ENCODE data around the gene HNRNPH2.

The HNRNPH2 gene

GRCh38 chrX:101395789-101396188 is 12.2 kb upstream of the HNRNPH2 start:
- DNase-seq (ENCODE audit: low spot score): no peak

DNA sequence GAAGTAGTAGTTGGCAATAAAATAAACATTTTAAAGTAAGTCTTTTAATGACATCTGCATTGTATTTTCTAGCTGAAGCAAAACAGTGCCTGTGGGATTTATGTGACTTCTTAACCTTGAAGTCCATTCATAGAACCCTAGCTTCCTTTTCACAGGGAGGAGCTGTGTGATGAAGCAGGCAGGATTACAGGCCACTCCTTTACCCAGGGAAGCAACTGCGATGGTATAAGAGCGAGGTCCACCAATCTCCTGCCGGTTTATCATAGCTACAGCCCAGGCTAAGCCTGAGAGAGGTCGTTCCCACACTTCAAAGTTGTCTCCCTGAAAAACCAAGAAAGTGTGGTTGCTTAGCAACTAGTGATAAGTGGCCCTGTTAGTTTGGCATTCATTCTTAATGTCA is 10.2 kb upstream of the HNRNPH2 start:
- DNase-seq (ENCODE audit: low spot score): no peak

DNA sequence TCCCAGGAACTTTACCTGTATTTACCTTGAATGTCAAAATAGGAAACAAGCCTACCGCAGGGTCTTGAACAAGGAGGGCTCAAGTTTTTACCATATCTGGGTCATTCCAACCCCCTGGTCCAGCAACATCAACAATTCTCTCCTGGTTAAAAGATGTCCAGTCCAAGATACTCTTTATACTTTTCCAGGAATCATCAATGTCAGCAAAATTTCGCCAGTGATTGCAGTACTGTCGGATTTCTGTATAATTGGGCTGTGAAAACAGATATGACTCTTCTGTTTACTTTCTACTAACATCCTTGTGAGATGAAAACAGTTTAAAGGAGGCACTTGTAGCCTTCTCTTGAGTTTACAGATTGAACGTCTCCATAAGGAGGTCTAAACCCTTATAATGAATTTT is 9.3 kb upstream of the HNRNPH2 start:
- no peak for DNase-seq (ENCODE audit: low spot score)

DNA sequence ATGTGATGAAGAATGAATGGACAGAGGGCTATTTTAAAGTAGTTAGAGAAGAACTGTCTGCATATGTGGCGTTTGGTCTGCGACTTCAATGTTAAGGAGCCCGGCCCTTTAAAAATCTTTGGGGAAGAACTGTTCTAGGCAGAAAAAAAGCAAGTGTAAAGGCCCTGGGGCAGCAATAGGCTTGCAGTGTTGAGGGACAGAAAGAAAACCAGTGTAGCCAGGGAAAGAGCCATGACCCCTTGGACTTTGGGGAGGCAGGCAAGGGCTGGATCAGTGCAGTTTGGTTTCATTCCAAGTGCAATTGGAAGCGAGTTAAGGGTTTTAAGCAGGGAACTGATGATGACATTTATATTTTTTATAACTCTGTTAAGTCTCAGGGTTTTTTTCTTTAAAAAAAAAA is 8.2 kb upstream of the HNRNPH2 start:
- DNase-seq (ENCODE audit: low spot score): no peak

DNA sequence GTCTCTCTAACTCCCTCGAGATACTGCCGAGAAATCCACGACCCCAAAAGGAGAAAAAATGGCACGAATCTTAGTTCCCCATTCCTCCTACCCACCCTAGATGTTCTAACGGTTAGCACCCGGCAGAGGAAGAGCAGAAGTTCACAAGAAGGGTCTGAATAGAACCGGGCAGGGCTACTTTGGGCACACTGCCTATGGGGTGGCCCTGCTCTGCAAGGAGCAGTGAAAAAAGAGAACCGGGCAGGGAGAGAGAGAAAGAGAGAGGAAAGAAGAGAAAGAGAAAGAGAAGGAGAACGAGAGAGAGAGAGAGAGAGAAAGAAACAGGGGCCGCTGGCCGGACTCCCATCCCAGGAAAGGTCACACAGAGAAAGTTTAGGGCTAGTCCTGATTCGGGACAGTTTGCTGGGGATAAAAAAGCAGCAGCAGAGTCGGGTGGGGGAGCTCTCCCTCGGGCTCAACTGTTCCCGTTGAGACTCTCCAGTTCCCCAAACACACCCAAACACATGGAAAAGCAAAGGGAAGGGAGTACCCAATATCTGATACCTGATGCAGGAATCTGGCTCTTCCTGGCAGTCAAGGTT is 765 bp upstream of the HNRNPH2 start:
- no peak for DNase-seq (ENCODE audit: low spot score)

DNA sequence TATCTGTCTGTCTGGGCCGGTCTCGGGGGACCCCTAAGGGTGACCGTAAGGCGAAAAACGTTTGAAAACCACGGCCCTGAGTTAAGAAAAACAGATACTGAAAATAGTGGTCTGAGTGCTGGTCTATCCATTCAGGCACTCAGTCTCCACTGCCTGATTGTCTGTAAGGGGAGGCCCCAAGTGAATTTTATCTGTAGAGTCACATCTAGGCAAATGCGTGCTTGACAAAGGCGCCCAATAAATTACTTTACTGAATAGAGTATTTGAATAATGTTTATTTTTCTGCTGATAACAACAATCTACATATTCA is 465 bp downstream of the HNRNPH2 start:
- DNase-seq (ENCODE audit: low spot score): no peak

GRCh38 chrX:101409043-101409442 is 1.0 kb downstream of the HNRNPH2 start:
- DNase-seq (ENCODE audit: low spot score): no peak

GRCh38 chrX:101410461-101410860 is 2.4 kb downstream of the HNRNPH2 start:
- no peak for DNase-seq (ENCODE audit: low spot score)

DNA sequence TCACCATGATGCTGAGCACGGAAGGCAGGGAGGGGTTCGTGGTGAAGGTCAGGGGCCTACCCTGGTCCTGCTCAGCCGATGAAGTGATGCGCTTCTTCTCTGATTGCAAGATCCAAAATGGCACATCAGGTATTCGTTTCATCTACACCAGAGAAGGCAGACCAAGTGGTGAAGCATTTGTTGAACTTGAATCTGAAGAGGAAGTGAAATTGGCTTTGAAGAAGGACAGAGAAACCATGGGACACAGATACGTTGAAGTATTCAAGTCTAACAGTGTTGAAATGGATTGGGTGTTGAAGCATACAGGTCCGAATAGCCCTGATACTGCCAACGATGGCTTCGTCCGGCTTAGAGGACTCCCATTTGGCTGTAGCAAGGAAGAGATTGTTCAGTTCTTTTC is 4.0 kb downstream of the HNRNPH2 start:
- no peak for DNase-seq (ENCODE audit: low spot score)

DNA sequence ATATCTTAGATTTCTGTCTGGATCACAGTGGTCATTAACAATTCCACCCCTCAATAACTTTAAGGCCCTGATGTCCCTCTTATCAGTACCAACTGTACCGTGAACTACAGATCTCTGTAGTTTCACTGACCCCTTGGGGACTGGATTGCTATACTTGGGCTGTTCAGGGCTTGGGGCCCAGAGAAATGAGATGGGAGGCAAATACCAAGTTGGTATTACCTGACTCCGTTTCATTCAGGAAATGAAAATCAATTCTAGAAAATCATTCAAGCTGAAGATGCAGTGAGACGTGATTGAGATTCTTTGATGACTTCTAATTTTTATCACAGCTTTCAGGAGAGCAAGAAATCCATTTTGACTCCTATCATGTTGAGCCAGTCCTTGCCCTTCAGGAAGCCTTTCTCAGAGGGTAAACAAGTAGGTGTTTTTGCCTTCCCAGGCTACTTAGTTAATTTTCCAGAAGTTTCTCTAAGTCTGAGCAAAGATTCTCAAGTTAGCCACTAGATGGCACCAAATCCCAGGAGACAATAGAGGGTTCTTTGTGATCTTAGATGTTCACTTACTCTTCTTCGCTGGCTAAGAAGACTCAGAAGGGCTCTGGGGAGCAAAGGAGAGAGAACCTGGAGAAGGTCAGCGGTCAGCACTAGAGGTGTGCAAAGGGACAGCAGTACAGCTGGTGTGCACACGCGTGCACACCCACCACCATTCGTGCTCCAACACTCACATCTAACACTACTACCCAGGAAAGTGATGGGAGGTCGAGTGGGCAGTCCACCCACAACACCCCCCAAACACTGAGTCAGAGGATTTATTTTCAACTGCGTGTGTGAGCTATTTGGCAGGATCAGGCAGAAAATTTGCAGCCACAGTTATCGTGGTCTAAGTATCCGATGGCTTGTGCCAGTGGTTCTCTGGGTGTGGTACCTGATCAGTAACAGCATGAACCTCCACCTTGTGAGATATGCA is 7.4 kb downstream of the HNRNPH2 start:
- DNase-seq (ENCODE audit: low spot score): peak; percentile 75

DNA sequence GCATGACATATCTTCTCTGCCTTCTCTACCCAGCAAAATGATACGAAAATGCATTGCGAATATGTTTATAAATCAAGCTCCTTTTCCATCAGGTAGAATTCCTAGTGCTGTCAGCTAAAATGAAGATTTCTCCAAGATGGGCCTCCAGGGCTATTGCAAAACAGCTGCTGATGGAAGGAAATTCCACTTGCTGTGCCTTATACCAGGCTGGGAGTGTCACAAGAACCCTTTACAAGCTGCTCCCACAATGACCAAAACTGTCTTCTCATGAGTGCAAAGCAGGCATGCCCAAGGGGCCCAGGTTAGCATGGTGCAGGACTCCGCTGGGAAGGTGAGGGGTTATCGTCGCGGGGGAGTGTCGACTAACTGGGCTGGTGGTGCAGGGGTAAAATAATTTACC is 8.7 kb downstream of the HNRNPH2 start:
- no peak for DNase-seq (ENCODE audit: low spot score)

GRCh38 chrX:101417190-101417589 is 9.2 kb downstream of the HNRNPH2 start:
- DNase-seq (ENCODE audit: low spot score): no peak

DNA sequence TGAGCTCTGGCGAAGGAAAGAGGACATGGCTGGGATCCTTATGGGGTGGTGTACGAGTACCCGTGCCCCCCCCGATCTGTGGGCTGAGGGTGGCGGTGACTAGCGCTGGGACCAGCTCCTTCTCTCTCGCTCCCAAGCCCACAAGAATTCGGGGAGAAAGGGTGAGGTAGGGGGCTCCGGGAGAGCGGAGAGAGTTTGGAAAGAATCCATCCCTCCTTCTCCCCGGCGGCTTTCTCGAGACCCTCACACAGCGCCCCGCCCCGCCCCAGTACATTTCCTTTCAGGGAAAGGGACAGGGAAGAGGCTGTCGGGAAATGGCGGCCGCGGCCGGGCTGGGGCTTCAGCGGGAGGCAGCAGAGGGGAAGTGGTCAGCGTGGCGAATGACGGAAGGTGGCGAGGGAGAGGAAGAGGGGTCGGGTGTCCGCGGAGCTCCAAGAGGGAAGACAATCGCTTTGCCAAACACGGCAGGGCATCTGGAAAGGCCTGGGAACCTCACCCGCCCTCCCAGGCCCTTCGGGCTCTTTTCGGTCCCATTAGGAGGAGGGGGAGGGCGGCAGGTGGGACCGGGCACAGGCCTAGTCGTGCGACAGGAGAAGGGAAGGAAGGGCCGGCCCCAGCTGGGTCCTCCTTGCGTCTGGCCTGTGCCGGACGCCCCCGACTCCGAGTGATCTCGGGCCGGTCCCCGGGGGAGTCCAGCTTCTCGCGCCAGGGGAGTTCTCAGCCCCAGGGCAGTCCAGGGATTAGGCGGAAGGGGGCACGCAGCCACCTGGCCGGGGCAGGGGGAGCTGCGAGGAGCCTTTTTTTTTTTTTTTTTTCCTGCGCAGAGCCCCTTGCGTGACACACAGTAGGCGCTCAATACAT is 10.2 kb downstream of the HNRNPH2 start:
- peak; percentile 54 for DNase-seq (ENCODE audit: low spot score)

GRCh38 chrX:101419489-101419888 is 11.5 kb downstream of the HNRNPH2 start:
- DNase-seq (ENCODE audit: low spot score): no peak

DNA sequence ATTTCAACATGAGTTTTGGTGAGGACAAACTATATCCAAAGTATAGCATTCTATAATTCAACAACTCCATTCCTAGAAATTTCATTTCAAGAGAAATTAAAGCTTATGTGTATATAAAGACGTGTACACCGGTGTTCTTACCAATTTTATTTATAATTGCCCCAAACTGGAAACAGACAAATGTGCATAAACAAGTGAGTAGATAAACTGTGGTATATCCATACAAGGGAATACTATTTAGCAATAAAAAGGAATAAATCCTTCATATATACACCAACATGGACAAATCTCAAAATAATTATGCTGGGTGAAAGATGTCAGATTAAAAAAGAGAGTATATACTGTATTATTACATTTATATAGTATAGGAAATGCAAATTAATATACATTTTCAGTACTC is 19.9 kb downstream of the HNRNPH2 start:
- DNase-seq (ENCODE audit: low spot score): no peak

DNA sequence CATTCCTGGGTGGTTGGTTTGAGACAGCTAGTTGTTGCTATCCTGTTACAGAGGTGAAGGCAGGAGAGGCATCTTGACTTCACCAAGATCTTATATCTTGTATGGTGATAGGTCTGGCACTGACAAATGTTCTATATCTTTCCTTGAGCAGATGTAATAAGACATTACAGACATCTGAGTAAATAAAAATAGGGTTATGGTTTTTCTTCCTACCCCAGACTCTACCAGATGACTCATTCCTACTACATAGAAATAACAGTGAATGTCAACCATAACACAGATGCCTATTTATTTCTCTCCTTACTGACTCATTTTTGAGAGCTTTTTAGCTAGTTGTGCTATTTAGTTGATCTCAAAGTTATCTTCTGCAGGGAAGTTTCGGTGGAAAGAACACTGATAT is 21.9 kb downstream of the HNRNPH2 start:
- no peak for DNase-seq (ENCODE audit: low spot score)

- DNase-seq (ENCODE audit: low spot score): no peak
Observed at GRCh38 chrX:101430457-101431078, 22.5 kb downstream of the HNRNPH2 start.

- no peak for DNase-seq (ENCODE audit: low spot score)
Observed at GRCh38 chrX:101442085-101442484, 34.1 kb downstream of the HNRNPH2 start.

DNA sequence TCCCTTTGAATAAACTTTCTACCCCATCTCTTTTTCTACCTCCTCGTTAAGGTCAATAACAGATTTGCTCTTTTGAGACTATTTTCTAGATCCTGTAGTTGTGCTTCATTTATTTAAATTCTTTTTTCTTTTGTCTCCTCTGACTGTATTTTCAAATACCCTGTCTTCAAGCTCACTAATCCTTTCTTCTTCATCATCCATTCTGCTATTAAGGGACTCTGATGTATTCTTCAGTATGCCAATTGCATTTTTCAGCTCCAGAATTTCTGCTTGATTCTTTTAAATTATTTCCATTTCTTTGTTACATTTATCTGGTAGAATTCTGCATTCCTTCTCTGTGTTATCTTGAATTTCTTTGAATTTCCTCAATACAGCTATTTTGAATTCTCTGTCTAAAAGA is 41.3 kb downstream of the HNRNPH2 start:
- no peak for DNase-seq (ENCODE audit: low spot score)

DNA sequence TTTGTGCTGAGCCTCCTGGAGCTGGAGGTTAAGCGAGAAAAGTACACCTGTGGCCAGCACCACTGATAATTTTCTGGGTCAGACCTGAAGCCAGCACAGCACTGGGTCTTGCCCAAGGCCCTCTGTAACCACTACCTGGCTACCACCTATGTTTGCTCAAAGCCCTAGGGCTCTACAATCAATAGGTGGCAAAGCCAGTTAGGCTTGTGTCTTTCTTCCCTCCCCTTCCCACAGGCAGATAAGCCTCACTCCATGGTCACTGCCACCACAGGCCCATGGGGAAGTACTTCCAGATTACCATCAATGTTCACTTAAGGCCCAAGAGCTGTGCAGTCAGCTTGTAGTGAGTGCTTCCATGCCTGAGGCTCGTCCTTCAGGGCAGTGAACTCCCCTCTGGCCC is 42.1 kb downstream of the HNRNPH2 start:
- no peak for DNase-seq (ENCODE audit: low spot score)

- DNase-seq (ENCODE audit: low spot score): no peak
Observed at GRCh38 chrX:101450961-101451360, 42.9 kb downstream of the HNRNPH2 start.

- DNase-seq (ENCODE audit: low spot score): no peak
Observed at GRCh38 chrX:101452056-101452455, 44.0 kb downstream of the HNRNPH2 start.
